ENCODE data around the gene CALHM3. TPM values are rescaled to one million over a fixed set of nuclear protein-coding genes. Genes with fewer than 3 reads are reported as not detected.
"Not testable (repeated sequence)": the region's sequence is repeated elsewhere in the genome, so short reads cannot be mapped to it uniquely, and the experiment has no call there.

CALHM3 gene
- total RNA-seq, 1 experiment from 2014 or later = not detected

- in situ Hi-C loops (cut with HindIII; ENCODE audit: low sequenced_read_pairs) = not testable (repeated sequence)
These were observed 24.7 kb upstream of the CALHM3 start for GRCh38 chr10:103503777-103504176.

GRCh38 chr10:103502849-103503660 lies 24.0 kb upstream of the CALHM3 start:
- DNase-seq (ENCODE audit: low spot score) = peak; percentile 92
- in situ Hi-C loops (cut with HindIII; ENCODE audit: low sequenced_read_pairs) = no loop called here

More at GRCh38 chr10:103503777-103504176, 24.7 kb upstream of the CALHM3 start:
- DNase-seq (ENCODE audit: low spot score) = not testable (repeated sequence)

GRCh38 chr10:103501186-103501585 lies 22.1 kb upstream of the CALHM3 start:
- DNase-seq (ENCODE audit: low spot score) = peak; percentile 24

GRCh38 chr10:103500481-103500880 lies 21.4 kb upstream of the CALHM3 start:
- in situ Hi-C loops (cut with HindIII; ENCODE audit: low sequenced_read_pairs) = no loop called here
- no peak for DNase-seq (ENCODE audit: low spot score)

More at GRCh38 chr10:103501186-103501585, 22.1 kb upstream of the CALHM3 start:
- in situ Hi-C loops (cut with HindIII; ENCODE audit: low sequenced_read_pairs) = no loop called here

- DNase-seq (ENCODE audit: low spot score) = no peak
- in situ Hi-C loops (cut with HindIII; ENCODE audit: low sequenced_read_pairs) = no loop called here
These were observed 20.8 kb upstream of the CALHM3 start for GRCh38 chr10:103499881-103500280.

- DNase-seq (ENCODE audit: low spot score) = no peak
- in situ Hi-C loops (cut with HindIII; ENCODE audit: low sequenced_read_pairs) = no loop called here
These were observed 20.0 kb upstream of the CALHM3 start for GRCh38 chr10:103498936-103499638.

GRCh38 chr10:103497161-103497915 lies 18.3 kb upstream of the CALHM3 start:
- in situ Hi-C loops (cut with HindIII; ENCODE audit: low sequenced_read_pairs) = no loop called here
- DNase-seq (ENCODE audit: low spot score) = peak; percentile 37

- in situ Hi-C loops (cut with HindIII; ENCODE audit: low sequenced_read_pairs) = no loop called here
- no peak for DNase-seq (ENCODE audit: low spot score)
These were observed 16.3 kb upstream of the CALHM3 start for GRCh38 chr10:103495321-103495720.

GRCh38 chr10:103493916-103494877 lies 15.2 kb upstream of the CALHM3 start:
- peak; percentile 51 for DNase-seq (ENCODE audit: low spot score)
- in situ Hi-C loops (cut with HindIII; ENCODE audit: low sequenced_read_pairs) = loop anchor here (5.0 kb wide), 1 partner anchor 42 kb away; the partner anchor contains the start of gene CALHM2

- DNase-seq (ENCODE audit: low spot score) = peak; percentile 62
These were observed 14.4 kb upstream of the CALHM3 start, which contains the start of gene NEURL1 for GRCh38 chr10:103493362-103493915. Gene NEURL1 (plus strand): TSS chr10:103493705. CDS start chr10:103494388, 683 bp downstream.

GRCh38 chr10:103492655-103493261 lies 13.7 kb upstream of the CALHM3 start:
- peak; percentile 20 for DNase-seq (ENCODE audit: low spot score)
- in situ Hi-C loops (cut with HindIII; ENCODE audit: low sequenced_read_pairs) = loop anchor here (5.0 kb wide), 1 partner anchor 40 kb away; the partner anchor contains the start of gene CALHM2

More at GRCh38 chr10:103493362-103493915, 14.4 kb upstream of the CALHM3 start, which contains the start of gene NEURL1:
- in situ Hi-C loops (cut with HindIII; ENCODE audit: low sequenced_read_pairs) = loop anchor here (5.0 kb wide), 1 partner anchor 41 kb away; the partner anchor contains the start of gene CALHM2

- in situ Hi-C loops (cut with HindIII; ENCODE audit: low sequenced_read_pairs) = loop anchor here (5.0 kb wide), 1 partner anchor 40 kb away; the partner anchor contains the start of gene CALHM2
- DNase-seq (ENCODE audit: low spot score) = no peak
These were observed 12.8 kb upstream of the CALHM3 start for GRCh38 chr10:103491729-103492364.

GRCh38 chr10:103490986-103491314 lies 11.9 kb upstream of the CALHM3 start:
- DNase-seq (ENCODE audit: low spot score) = no peak
- in situ Hi-C loops (cut with HindIII; ENCODE audit: low sequenced_read_pairs) = loop anchor here (5.0 kb wide), 1 partner anchor 39 kb away; the partner anchor contains the start of gene CALHM2

GRCh38 chr10:103487410-103487708 lies 8.3 kb upstream of the CALHM3 start:
- in situ Hi-C loops (cut with HindIII; ENCODE audit: low sequenced_read_pairs) = no loop called here
- DNase-seq (ENCODE audit: low spot score) = no peak

- in situ Hi-C loops (cut with HindIII; ENCODE audit: low sequenced_read_pairs); DNase-seq (ENCODE audit: low spot score): not testable (repeated sequence)
These were observed 7.8 kb upstream of the CALHM3 start for GRCh38 chr10:103486635-103487409.

- DNase-seq (ENCODE audit: low spot score) = peak; percentile 72
- in situ Hi-C loops (cut with HindIII; ENCODE audit: low sequenced_read_pairs) = no loop called here
These were observed 3.0 kb upstream of the CALHM3 start for GRCh38 chr10:103481974-103482531.

Measured in G401 (cell line).